ENCODE measurements around the gene ZNF276.
A peak's percentile ranks its signal among the peaks of the same experiment; 100 is the strongest.
"Not testable (repeated sequence)": the region's sequence is repeated elsewhere in the genome, so short reads cannot be mapped to it uniquely, and the experiment has no call there.

The ZNF276 gene

DNA sequence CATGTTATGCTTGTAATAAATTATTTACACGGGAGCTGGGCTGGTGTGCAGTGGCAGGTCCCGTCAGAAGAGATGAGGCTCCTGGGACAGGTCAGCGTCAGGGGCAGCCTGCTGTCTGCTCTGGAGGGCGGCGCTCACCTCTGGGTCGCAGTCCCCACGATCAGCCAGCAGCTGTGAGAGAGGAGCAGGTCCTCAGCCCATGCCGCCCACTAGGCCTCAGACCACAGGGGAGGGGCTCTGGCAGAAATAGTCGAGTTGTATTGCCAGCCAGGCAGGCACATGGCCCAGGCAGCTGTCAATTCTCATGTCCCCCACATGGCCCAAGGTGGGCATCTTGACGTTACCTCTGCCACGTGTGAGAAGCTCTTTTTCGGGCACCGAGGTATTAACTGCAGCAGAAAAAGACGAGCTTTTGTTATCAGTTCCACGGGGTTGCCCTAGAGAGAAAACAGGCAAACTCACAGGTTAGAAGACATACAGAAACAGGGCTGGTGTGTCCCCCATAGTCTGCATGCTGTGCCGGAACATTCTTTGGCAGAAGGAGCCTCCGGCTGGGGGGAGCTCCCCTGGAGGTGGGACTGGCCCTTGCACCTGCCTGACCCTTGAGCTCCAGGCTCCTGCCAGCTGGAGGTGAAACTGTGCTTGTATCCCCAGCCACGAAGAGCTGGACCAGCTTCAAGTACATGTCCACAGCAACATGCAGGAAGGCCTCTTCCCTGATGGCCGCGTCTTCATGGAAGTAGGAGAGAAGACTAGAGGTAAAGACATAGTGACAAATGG lies 17.4 kb downstream of the ZNF276 start:
- DNase-seq = peak; percentile 50

DNA sequence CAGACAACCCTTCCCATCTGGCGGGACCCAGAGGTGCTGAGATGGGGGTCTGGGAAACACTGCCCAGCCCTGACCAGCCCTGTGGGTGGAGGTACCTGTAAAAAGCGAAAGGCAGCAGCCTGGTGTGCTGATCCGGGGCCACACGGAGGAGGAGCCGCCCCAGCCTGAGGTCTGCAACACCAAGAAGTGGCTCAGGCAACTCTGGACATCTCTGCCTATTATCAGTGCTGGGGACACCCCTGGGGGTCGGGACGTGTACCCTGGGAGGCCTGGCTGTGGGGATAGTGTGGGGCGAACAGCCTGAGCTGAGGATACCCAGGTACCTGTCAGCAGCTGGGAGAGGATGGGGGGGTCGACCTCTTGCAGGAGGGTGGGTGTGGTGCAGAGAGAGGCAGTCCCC lies 18.0 kb downstream of the ZNF276 start:
- DNase-seq = no peak

DNA sequence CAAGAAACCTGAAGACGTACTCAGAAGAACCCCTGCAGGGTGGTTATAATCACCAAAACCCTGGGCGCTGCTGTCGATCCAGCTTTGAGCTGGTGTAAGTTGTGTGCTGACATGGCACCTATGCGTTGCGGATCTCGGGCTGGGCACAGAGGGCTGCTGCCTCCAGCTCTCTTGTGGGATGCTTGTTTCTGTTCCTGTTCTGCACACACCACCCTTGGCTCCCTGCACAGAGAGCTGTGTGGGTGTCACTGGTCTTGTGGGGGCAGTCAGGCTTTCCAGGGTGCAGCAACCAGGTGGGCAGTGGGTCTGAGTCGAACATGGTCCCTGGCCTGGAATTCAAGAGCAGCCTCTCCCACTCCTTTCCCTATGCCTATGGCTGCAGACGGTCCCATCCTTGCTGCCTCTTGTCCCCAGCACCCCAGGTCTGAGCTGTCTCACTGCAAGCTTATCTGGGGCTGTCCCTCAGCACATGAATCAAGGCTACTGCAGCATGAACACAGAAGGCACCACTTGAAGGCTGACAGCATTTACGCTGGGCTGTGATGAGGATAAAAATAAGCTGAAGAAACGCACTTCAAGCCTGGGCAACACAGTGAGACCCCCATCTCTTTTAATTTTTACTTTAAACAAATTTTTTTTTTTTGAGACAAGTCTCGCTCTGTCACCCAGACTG lies 20.1 kb downstream of the ZNF276 start:
- DNase-seq = peak; percentile 44

DNA sequence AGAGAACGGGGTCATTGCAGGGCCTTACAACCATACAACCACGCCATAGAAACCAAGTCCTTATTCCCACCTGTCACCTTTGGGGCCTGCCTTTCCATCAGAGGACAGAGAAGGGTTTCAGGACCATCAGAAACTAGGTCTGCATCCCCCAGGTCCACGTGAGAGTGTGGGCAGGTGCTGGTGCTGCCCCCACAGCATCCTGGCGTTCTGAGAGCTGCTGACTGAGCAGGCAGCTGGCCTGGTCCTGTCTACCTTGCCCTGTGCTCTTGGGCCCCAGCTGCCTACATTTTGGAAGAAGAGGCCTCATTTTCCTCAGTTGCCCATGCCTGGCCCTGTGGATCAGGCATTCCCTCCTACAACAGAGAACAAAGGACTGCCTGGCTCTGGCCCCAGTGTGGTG lies 21.6 kb downstream of the ZNF276 start:
- DNase-seq = no peak

DNA sequence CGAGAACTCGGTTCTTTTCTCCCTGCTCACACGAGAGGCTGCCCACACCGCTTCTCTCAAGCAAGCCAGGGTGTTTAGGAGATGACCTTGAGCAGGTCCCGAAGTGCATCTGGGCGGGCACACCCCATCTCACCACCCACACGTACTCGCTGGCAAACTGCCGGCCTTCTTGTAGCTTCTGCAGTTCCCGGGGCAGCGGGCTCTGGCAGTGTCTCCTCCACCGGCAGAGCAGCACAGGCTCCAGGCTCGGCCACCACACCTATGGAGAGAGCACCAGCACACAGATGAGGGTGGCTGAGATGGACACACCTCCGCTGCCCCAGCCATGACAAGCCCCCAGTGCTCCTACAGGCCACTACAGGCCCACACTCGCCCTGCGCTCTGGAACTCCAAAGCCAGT lies 23.5 kb downstream of the ZNF276 start:
- peak; percentile 46 for DNase-seq

DNA sequence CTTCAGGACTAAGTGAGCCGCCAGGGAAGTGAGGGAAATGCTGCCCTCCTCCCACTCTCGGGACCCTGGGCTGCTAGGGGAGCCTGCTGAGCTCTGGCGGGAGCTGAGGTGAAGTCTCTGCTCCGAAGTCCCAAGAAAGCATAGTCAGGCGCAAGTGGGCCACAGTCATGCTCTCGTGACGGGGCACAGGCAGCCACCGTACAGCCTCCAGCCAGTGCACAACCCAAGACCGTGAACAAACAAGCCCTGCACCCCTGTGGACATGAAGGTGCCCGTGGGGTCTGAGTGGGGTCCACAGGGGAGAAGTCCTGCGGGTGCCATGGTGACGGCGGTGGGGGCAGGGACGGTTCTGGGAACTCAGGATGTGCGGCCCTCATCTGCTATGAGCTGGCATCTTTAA lies 24.7 kb downstream of the ZNF276 start:
- peak; percentile 47 for DNase-seq

DNA sequence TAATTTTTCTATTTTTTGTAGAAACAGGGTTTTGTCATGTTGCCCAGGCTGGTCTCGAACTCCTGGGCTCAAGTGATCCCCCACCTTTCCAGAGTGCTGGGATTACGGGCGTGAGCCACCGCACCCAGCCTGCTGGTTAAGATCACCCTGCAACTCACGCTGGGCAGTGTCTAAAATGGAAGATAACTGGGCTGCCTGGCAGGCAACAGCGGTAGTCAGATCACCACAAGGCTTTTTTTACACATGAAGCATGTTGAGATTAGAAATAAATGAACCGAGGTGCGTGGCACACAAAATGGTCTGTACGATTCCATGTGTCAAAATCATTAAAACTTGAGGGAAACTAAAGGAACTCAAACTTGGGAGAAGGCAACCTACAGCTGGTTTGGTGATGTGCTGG lies 26.7 kb downstream of the ZNF276 start:
- DNase-seq = no peak

DNA sequence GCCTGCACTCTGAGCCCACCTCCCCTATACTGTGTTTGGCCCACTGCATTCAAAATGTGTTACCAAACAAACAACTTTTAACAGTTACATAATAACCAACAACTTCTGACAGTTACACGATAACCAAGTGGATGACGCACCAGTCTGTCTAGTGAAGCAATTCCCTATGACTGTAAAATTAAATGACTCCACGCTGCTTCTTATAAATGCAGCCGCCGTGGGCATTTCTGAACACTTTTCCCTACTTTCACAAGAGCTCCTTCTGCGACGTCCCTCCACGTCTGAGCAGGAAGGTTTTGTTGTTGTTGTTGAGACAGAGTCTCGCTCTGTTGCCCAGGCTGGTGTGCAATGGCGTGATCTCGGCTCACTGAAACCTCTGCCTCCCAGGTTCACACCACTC lies 27.6 kb downstream of the ZNF276 start:
- DNase-seq = no peak

DNA sequence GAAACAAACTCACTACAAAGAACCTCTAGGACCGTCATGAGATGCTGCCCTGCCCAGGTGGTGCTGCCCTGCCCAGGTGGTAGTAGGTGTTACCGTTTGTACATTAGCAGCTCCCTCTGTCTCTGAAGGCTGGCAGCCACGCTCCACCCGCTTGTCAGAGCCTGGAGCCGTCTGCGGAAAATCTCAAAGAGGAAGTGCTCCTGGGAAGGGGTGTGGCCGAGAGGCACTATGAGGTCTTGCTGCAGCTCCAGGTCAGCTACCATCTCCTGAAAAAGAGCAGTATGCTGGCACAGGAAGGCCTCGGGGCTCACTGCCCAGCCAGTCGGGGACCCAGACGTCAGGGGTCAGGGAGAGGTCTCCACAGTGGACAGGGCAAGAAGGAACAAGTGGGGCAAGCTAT lies 28.3 kb downstream of the ZNF276 start:
- DNase-seq = no peak

DNA sequence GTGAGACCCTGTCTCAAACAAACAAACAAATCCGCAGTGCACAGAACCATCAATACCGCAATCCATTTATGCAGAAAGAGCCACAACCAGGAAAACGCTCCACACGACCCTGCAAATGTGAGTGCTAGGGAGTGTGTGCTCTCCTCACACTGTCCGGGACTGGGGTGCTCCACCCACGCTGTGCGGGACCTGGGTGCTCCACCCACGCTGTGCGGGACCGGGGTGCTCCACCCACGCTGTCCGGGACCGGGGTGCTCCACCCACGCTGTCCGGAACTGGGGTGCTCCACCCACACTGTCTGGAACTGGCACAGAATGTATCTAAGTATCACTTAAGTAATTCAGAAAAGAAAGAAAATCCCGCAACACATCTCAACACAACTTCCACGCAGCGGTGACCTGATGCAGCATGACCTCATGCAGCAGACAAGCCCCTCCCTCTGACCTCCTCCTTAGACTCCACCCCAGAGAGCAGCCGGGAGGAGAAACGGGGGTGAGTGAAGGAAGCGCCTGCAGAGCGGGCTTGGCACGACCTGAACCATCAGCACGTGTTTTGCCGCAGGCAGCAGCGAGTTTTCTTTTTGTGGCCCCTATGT lies 38.5 kb downstream of the ZNF276 start:
- DNase-seq = peak; percentile 52

DNA sequence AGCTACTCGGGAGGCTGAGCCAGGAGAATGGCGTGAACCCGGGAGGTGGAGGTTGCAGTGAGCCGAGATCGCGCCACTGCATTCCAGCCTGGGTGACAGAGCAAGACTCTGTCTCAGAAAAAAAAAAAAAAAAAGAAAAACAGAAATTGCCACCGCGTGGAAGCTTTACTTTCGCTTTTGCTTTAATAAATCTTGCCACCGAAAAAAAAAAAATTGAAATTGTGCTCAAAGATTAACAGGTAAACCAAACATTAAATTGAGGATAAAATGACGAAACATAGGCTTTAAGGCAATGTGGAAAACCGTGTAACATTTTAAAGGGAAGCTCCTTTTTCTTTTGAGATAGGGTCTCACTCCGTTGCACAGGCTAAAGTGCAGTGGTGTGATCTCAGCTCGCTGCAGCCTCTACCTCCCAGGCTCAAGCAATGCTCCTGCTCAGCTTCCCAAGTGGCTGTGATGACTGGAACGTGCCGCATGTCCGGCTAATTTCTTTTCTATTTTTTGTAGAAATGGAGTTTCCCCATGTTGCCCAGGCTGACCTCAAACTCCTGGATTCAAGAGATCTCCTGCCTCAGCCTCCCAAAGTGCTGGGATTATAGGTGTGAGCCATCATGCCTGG lies 40.1 kb downstream of the ZNF276 start:
- DNase-seq = no peak

DNA sequence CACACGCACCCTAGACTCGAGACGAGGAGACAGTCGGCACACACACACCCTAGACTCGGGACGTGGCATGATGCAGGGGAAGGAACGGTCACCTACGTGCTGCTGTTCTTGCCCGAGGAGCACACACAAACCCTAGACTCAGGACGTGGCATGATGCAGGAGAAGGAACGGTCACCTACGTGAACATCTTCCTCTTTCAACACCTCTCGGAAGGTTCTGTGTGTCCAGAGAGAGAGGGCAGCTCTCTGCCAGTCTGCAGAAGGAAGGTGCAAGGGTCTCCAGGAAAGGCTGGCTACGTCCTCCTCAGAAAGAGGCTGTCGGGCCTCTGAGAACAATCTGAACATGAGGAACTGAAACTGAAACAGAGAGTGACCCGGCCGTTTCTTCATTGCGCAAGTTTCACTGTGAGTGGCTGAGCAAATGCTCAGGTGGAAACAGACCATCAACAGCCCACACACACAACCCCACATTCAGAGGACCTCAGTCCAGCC lies 43.4 kb downstream of the ZNF276 start:
- DNase-seq = no peak

DNA sequence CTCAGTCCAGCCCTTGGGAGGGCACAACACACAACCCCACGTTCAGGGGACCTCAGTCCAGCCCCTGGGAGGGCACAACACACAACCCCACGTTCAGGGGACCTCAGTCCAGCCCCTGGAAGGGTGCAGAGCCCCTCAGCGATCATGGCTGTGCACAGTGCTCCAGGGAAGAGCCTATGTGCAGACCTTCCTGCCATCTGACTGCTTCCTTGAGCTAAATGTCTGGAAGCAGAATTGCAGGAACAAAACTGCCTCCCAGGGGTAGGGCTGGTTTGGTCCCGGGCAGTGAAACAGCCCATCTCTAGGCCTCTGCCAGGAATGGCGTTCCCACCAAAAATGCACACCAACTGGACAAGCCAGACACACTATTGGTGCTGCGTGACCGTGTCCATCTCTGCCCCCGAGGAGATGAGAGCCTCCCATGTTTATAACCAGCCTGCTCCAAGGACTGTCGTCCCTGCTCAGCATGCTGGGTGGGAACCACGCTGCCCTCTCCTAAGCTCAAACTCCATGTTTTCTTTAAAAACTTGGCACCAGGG lies 44.0 kb downstream of the ZNF276 start:
- DNase-seq = no peak

DNA sequence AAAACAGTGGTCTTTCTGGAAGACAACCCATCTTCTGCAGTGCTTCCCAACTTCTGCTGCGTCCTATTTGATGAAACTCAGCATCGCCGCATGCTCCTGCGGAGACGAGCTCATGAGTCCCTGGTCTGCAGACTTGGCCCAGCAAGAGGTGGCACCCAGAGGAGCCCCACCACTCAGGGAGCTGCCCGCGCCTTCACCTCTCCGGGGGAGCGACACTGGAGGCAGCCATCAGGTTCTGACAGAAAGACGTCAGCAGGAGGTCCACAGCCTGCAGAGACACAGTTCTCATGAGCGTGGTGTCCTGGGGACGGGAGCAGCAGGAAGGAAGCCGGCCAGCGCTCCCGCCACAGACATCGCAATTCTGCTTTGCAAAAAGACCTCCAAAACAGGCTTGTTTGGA lies 49.0 kb downstream of the ZNF276 start:
- no peak for DNase-seq

DNA sequence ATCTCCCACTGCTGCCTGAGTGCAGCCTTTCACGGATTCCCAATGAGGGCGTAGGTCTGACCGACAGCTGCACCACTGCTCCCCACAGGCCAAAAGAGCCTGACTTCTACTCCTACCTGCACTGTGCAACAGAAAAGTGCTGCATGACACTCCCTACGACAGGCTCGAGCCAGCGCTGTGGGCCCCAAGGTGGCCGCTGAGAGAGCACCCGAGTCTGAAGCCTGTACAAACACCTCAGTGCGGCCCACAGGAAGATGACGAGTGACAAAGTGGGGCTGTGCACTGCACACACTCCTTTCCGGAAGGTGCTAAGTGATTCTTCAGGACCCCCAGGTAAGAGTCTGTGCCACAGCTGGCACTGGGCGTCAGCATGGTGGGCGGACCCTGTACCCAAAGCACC lies 53.9 kb downstream of the ZNF276 start:
- no peak for DNase-seq

DNA sequence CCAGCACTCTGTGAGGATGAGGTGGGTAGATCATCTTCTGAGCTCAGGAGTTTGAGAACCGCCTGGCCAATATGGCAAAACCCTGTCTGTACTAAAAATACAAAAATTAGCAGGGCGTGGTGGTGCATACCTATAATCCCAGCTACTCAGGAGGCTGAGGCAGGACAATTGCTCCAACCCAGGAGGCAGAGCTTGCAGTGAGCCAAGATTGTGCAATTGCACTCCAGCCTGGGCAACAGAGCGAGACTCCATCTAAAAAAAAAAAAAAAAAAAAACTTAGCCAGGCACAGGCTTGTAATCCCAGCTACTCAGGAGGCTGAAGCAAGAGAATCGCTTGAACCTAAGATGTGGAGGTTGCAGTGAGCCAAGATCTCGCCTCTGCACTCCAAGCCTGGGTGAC lies 56.9 kb downstream of the ZNF276 start:
- DNase-seq = not testable (repeated sequence)

DNA sequence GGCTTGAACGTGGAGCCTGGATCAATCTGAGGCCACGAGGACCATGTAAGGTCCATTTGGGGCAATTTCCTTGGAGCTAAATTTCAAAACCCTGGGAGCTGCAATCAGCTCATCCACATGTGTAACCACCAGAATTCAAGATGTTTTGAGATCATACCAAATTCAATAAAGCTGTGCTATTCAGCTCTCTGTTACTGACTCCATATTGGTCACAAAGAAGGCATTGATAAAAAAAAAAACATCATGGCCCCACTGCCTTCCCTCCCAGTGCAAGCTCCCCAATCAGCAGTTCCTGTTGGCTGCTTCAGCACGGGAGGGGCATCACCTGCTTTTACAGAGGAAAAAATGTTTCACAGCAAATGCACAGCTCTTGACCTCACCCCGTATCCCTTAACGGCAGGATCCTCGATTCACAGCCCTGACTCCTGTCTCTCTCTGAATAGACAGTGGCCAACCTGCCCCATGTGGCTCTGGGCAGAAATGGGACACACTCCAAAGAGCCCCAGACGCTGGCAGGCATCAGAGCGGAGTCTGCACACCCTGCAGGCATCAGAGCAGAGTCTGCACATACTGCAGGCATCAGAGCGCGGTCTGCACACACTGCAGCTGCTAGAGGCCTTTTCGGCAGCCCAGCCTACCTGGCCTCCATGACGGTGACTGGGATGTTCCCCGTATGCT lies 58.0 kb downstream of the ZNF276 start:
- DNase-seq = no peak

DNA sequence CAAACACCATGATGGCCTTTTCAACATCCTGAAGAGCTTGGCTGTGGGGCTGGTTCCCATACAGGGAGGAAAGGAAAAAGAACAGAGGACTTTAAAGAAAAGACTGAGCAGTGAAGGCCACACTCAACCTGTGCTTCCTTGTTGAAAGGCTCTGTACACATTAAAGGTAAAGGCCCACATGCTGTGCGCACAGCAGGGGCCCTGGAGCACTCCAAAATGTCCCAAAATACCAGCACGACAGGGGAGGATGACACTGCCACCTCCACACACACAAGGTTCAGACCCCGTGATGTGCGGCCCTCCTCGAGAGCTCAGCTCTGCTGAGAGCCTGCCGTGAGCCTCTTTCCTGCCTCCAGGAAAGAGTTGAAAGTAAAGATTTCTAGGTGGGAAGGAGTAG lies 58.6 kb downstream of the ZNF276 start:
- DNase-seq = no peak

DNA sequence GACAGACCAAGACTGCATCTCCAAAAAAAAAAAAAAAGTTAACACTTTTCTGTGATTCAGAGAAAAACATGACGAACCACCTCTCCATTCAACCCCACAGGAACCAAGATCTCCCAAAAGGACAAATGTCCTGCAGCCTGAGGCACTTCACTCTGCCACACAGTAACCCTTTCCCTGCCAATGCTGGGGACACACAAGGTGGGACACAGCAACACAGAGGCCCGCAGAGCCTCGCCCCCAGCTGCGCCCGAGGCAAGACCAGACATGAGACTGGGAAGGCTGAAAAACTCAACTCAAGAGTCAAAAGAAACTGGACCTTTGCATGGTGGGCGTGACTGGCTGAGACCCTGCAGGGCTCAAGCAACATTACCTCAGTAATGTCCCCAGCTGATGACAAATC lies 61.2 kb downstream of the ZNF276 start:
- no peak for DNase-seq

DNA sequence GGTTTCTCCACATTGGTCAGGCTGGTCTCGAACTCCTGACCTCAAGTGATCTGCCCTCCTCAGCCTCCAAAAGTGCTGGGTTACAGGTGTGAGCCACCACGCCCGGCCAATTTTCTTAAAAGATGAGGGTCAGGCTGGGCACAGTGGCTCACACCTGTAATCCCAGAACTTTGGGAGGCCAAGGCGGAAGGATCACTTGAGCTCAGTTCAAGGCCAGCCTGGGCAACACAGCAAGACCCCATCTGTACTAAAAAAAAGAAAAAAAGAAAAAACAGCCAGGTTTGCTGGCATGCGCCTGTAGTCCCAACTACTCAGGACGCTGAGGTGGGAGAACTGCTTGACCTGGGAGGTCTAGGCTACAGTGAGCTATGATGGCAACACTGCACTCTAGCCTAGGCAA lies 62.6 kb downstream of the ZNF276 start:
- DNase-seq = not testable (repeated sequence)

DNA sequence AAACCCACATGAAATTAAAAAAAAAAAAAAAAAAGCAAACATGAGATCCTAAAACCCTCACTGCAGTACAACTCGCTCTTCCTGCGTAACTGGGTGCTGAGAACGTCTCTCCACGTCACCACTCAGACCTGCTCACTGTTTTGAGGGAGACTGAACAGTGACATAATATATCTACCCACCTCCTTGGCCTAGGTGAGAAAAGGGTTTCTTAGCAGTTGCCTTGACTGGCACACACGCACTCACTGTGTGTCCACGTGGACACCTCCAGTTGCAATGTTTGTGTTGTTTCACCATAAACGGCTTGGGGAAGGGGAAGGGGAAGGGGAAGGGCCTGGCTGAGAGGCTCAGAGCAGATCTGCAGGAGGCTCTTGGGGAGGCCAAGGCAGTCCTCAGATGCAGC lies 63.1 kb downstream of the ZNF276 start:
- no peak for DNase-seq

DNA sequence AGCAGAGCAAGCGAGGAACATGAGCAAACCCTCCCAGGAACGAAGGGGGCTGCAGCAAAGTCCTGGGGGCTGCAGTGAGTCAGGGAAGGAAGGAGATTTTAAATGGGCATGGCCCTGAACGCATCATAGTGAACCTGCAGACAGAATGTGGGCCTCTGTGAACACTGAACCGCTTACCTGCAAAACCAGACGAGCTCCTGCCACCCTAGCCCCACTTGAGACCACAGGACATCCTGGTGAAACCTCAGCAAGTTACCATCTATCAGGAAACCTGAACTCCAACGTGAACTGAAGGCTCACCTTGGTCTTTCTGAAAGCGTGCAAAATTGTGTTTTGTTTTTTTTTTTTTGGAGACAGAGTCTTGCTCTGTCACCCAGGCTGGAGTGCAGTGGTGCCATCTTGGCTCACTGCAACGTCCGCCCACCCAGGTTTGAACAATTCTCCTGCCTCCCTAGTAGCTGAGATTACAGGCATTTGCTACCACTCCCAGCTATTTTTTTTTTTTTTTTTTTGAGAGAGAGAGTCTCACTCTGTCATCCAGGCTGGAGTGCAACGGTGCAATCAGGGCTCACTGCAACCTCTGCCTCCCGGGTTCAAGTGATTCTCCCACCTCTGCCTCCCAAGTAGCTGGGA lies 64.3 kb downstream of the ZNF276 start:
- no peak for DNase-seq
